GM23338 (cell line): Measurements from ENCODE around the gene EGFR. TPM values are rescaled to one million over a fixed set of nuclear protein-coding genes. Genes with fewer than 3 reads are reported as not detected.

Source experiments
- ATAC-seq: fragments of 200-7000 bp; cut with Tn5 transposase; 3 replicates; pipeline ENCODE4 v1.9.1; 2020
- DNase-seq: peaks from one replicate; pipeline ENCODE4 v3.0.0-alpha.2; 2015; ENCODE audit warnings: low spot score
- H2AFZ ChIP-seq: fragments of 200-600 bp; sonication (generic); 2 replicates; pipeline ENCODE4 v1.8.0; 2016; ENCODE audit warnings: antibody characterized with exemption, mild to moderate bottlenecking, moderate library complexity
- H3F3A ChIP-seq: fragments of 200-600 bp; sonication (generic); replicated peaks from 2 replicates; pipeline ENCODE4 v1.8.0; 2017; ENCODE audit warnings: antibody characterized with exemption, mixed run types, low read depth
- H3K27ac ChIP-seq: fragments of 200-600 bp; sonication (generic); 2 replicates; pipeline ENCODE4 v1.6.1; 2016; ENCODE audit warnings: low read depth
- H3K27me3 ChIP-seq: fragments of 200-600 bp; sonication (generic); 2 replicates; pipeline ENCODE4 v1.8.0; 2016; ENCODE audit warnings: mild to moderate bottlenecking, mixed run types, moderate library complexity; ENCODE audit not compliant: insufficient read depth
- H3K36me3 ChIP-seq: fragments of 200-600 bp; sonication (generic); 2 replicates; pipeline ENCODE4 v1.8.0; 2016; ENCODE audit warnings: mild to moderate bottlenecking; ENCODE audit not compliant: insufficient read depth
- H3K4me1 ChIP-seq: fragments of 200-600 bp; sonication (generic); 2 replicates; pipeline ENCODE4 v1.8.0; 2016; ENCODE audit warnings: mild to moderate bottlenecking, moderate library complexity; ENCODE audit not compliant: insufficient read depth
- H3K4me2 ChIP-seq: fragments of 200-600 bp; sonication (generic); 2 replicates; pipeline ENCODE4 v1.7.1; 2017; ENCODE audit warnings: mixed run types
- H3K4me3 ChIP-seq: fragments of 200-600 bp; sonication (generic); 2 replicates; pipeline ENCODE4 v1.6.1; 2016; ENCODE audit warnings: mixed run types
- H3K79me2 ChIP-seq: fragments of 200-600 bp; sonication (generic); replicated peaks from 2 replicates; pipeline ENCODE4 v1.8.0; 2017; ENCODE audit warnings: mild to moderate bottlenecking; ENCODE audit not compliant: insufficient read depth
- H3K9me2 ChIP-seq: fragments of 200-600 bp; sonication (generic); 2 replicates; pipeline ENCODE4 v1.8.0; 2017; ENCODE audit not compliant: insufficient read depth
- H4K20me1 ChIP-seq: fragments of 200-600 bp; sonication (generic); replicated peaks from 2 replicates; pipeline ENCODE4 v1.8.0; 2017; ENCODE audit warnings: mild to moderate bottlenecking; ENCODE audit not compliant: insufficient read depth
- H3K27ac Mint-ChIP-seq: 2 replicates; pipeline ENCODE4 v1.8.0; 2020; ENCODE audit warnings: inconsistent platforms, mild to moderate bottlenecking, moderate library complexity, mixed read lengths
- H3K27me3 Mint-ChIP-seq: 3 replicates; pipeline ENCODE4 v1.8.0; 2022; ENCODE audit warnings: low read depth, mild to moderate bottlenecking, moderate library complexity, mixed read lengths, inconsistent platforms; ENCODE audit not compliant: insufficient read depth, poor library complexity
- H3K36me3 Mint-ChIP-seq: 3 replicates; pipeline ENCODE4 v1.8.0; 2021; ENCODE audit warnings: low read depth, mild to moderate bottlenecking, inconsistent platforms, moderate library complexity, mixed read lengths
- H3K4me1 Mint-ChIP-seq: 3 replicates; pipeline ENCODE4 v1.8.0; 2020; ENCODE audit warnings: mild to moderate bottlenecking, inconsistent platforms, mixed read lengths
- H3K4me3 Mint-ChIP-seq: 3 replicates; pipeline ENCODE4 v1.8.0; 2021; ENCODE audit warnings: moderate library complexity, mild to moderate bottlenecking, inconsistent platforms, mixed read lengths
- H3K9me3 Mint-ChIP-seq: 3 replicates; pipeline ENCODE4 v1.8.0; 2020; ENCODE audit warnings: moderate library complexity, mild to moderate bottlenecking, inconsistent platforms, mixed read lengths
- EZH2 ChIP-seq: fragments of 200-600 bp; sonication (generic); IDR thresholded peaks from one replicate; pipeline ENCODE4 v1.8.0; 2017; ENCODE audit warnings: antibody characterized with exemption, mild to moderate bottlenecking, low read depth; ENCODE audit not compliant: unreplicated experiment
- EZH2phosphoT487 ChIP-seq: fragments of 200-600 bp; sonication (generic); IDR thresholded peaks from one replicate; pipeline ENCODE4 v1.8.1; 2018; ENCODE audit warnings: antibody characterized with exemption; ENCODE audit not compliant: unreplicated experiment
- JUNB ChIP-seq: IDR thresholded peaks from one replicate; pipeline ENCODE4 v1.6.1; 2016; ENCODE audit warnings: antibody characterized with exemption; ENCODE audit not compliant: unreplicated experiment
- ZNF114 ChIP-seq: fragments of 250-450 bp; sonication (Bioruptor Pico); IDR thresholded peaks from 2 replicates; pipeline ENCODE4 v1.5.0; 2020; ENCODE audit warnings: mild to moderate bottlenecking, moderate library complexity
- ZNF331 ChIP-seq: fragments of 250-450 bp; sonication (Bioruptor Pico); IDR thresholded peaks from 2 replicates; pipeline ENCODE4 v1.5.0; 2020; ENCODE audit warnings: low read depth, mild to moderate bottlenecking, moderate library complexity
- polyA plus RNA-seq: library from polyadenylated mRNA; unstranded; fragments of >200 nt; fragmentation: Nextera tagmentation; extraction: Ambion mirVana; gene quantifications from 2 replicates; pipeline ENCODE4 v1.2.1, GENCODE V29; 2016
- total RNA-seq: library from RNA; depleted of rRNA; stranded (reverse); fragments of >200 nt; shearing (Covaris generic); gene quantifications from 2 replicates; pipeline ENCODE4 v1.2.3, GENCODE V29; 2014
- TF ChIP-seq, protein P1 (sequence below), 2 experiments: fragments of 200-600 bp in 1 of 2; sonication (generic) in 1 of 2; conservative IDR thresholded peaks; 2 replicates each; pipeline versions ENCODE4 v1.5.1 to v1.6.1; 2016 to 2017; ENCODE audit warnings: antibody characterized with exemption in 2 of 2, low read depth in 2 of 2, mild to moderate bottlenecking in 2 of 2, moderate library complexity in 1 of 2
- TF ChIP-seq, protein P2 (sequence below): IDR thresholded peaks from 2 replicates; pipeline ENCODE4 v1.6.1; 2016; ENCODE audit warnings: antibody characterized with exemption
- TF ChIP-seq, protein P3 (sequence below): fragments of 250-450 bp; sonication (Bioruptor Pico); IDR thresholded peaks from 2 replicates; pipeline ENCODE4 v1.5.0; 2020; ENCODE audit warnings: mild to moderate bottlenecking, moderate library complexity

Gene EGFR
- total and polyA plus RNA-seq, 2 experiments from 2014 or later = 1.5 to 4.5 TPM

- Histone ChIP-seq H3K9me2 (peaks cover 11% of the 10 kb centered on the region; the same call in 1 of the 2 replicates), H3K4me2 (no peak overlapping the region), H3K27me3 (no peaks in the 10 kb centered on the region), H2AFZ (no peak overlapping the region), H3K4me3 (no peak overlapping the region), H3K36me3 (no peaks in the 10 kb centered on the region), H4K20me1 (no peaks in the 10 kb centered on the region), H3K4me1 (no peaks in the 10 kb centered on the region), H3F3A (no peaks in the 10 kb centered on the region), H3K27ac (no peak overlapping the region), H3K79me2 (no peaks in the 10 kb centered on the region)
- TF ChIP-seq, protein P1, sequence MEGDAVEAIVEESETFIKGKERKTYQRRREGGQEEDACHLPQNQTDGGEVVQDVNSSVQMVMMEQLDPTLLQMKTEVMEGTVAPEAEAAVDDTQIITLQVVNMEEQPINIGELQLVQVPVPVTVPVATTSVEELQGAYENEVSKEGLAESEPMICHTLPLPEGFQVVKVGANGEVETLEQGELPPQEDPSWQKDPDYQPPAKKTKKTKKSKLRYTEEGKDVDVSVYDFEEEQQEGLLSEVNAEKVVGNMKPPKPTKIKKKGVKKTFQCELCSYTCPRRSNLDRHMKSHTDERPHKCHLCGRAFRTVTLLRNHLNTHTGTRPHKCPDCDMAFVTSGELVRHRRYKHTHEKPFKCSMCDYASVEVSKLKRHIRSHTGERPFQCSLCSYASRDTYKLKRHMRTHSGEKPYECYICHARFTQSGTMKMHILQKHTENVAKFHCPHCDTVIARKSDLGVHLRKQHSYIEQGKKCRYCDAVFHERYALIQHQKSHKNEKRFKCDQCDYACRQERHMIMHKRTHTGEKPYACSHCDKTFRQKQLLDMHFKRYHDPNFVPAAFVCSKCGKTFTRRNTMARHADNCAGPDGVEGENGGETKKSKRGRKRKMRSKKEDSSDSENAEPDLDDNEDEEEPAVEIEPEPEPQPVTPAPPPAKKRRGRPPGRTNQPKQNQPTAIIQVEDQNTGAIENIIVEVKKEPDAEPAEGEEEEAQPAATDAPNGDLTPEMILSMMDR (conservative IDR thresholded peaks at IDR 0.05; ENCODE audit: low read depth in 2 of 2) = no peak
- TF ChIP-seq, protein P2, sequence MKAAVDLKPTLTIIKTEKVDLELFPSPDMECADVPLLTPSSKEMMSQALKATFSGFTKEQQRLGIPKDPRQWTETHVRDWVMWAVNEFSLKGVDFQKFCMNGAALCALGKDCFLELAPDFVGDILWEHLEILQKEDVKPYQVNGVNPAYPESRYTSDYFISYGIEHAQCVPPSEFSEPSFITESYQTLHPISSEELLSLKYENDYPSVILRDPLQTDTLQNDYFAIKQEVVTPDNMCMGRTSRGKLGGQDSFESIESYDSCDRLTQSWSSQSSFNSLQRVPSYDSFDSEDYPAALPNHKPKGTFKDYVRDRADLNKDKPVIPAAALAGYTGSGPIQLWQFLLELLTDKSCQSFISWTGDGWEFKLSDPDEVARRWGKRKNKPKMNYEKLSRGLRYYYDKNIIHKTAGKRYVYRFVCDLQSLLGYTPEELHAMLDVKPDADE = no peak
- no peak for TF ChIP-seq JUNB
- Mint-ChIP-seq H3K4me3 (no peak overlapping the region), H3K27me3 (peaks cover 6% of the 10 kb centered on the region), H3K4me1 (peaks cover 15% of the 10 kb centered on the region), H3K36me3 (no peaks in the 10 kb centered on the region; the same call in 2 of the 3 replicates), H3K27ac (no peak overlapping the region), H3K9me3 (no peaks in the 10 kb centered on the region)
- no peak for DNase-seq
- ATAC-seq = no peak
Observed at GRCh38 chr7:55086413-55087201, 67.8 kb downstream of the EGFR start.

DNA sequence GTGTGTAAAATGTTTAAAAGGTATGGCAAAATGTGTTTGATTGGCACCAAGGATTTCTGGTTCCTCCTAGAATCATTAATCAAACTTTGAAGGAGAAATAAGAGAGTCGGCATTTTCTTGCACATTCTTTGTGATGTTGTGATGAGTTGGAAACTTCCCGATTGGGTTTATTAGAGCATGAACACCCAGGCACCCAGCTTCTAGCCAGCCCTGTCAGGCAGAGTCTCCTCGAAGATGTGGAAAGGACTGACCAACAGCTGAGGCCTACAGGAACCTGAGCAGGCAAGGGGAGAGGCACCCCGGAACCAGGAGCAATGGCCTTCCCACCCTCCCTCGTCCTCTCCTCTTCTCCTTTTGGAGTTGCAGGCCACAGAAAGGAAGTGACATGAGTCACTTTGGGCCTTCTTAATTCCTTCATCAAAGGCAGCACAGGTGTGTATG lies 68.7 kb downstream of the EGFR start:
- no peaks in the 10 kb centered on the region for H3K9me3 Mint-ChIP-seq
- H3F3A ChIP-seq = no peaks in the 10 kb centered on the region
- no peaks in the 10 kb centered on the region; the same call in 2 of the 3 replicates for H3K36me3 Mint-ChIP-seq
- H3K27me3 Mint-ChIP-seq = peaks cover 6% of the 10 kb centered on the region
- H3K79me2 ChIP-seq = no peaks in the 10 kb centered on the region
- H3K4me2 ChIP-seq = no peak overlapping the region
- H3K27ac ChIP-seq = no peak overlapping the region
- H3K4me1 ChIP-seq = no peaks in the 10 kb centered on the region
- no peak overlapping the region for H3K4me3 ChIP-seq
- DNase-seq = no peak
- no peak overlapping the region; the same call in 1 of the 2 replicates for H3K27ac Mint-ChIP-seq
- no peaks in the 10 kb centered on the region for H3K36me3 ChIP-seq
- no peak overlapping the region for H3K4me3 Mint-ChIP-seq
- H2AFZ ChIP-seq = no peak overlapping the region
- no peaks in the 10 kb centered on the region for H4K20me1 ChIP-seq
- H3K4me1 Mint-ChIP-seq = peaks cover 23% of the 10 kb centered on the region
- H3K9me2 ChIP-seq = peaks cover 11% of the 10 kb centered on the region; the same call in 1 of the 2 replicates
- H3K27me3 ChIP-seq = no peaks in the 10 kb centered on the region
- no peak for ATAC-seq
- TF ChIP-seq EZH2phosphoT487 (no peak), ZNF114 (CRISPR knock-in tag) (no peak), EZH2 (no peak), ZNF331 (CRISPR knock-in tag) (no peak), JUNB (no peak)
- TF ChIP-seq, protein P1 (conservative IDR thresholded peaks at IDR 0.05; ENCODE audit: low read depth in 2 of 2) = no peak
- TF ChIP-seq, protein P3, sequence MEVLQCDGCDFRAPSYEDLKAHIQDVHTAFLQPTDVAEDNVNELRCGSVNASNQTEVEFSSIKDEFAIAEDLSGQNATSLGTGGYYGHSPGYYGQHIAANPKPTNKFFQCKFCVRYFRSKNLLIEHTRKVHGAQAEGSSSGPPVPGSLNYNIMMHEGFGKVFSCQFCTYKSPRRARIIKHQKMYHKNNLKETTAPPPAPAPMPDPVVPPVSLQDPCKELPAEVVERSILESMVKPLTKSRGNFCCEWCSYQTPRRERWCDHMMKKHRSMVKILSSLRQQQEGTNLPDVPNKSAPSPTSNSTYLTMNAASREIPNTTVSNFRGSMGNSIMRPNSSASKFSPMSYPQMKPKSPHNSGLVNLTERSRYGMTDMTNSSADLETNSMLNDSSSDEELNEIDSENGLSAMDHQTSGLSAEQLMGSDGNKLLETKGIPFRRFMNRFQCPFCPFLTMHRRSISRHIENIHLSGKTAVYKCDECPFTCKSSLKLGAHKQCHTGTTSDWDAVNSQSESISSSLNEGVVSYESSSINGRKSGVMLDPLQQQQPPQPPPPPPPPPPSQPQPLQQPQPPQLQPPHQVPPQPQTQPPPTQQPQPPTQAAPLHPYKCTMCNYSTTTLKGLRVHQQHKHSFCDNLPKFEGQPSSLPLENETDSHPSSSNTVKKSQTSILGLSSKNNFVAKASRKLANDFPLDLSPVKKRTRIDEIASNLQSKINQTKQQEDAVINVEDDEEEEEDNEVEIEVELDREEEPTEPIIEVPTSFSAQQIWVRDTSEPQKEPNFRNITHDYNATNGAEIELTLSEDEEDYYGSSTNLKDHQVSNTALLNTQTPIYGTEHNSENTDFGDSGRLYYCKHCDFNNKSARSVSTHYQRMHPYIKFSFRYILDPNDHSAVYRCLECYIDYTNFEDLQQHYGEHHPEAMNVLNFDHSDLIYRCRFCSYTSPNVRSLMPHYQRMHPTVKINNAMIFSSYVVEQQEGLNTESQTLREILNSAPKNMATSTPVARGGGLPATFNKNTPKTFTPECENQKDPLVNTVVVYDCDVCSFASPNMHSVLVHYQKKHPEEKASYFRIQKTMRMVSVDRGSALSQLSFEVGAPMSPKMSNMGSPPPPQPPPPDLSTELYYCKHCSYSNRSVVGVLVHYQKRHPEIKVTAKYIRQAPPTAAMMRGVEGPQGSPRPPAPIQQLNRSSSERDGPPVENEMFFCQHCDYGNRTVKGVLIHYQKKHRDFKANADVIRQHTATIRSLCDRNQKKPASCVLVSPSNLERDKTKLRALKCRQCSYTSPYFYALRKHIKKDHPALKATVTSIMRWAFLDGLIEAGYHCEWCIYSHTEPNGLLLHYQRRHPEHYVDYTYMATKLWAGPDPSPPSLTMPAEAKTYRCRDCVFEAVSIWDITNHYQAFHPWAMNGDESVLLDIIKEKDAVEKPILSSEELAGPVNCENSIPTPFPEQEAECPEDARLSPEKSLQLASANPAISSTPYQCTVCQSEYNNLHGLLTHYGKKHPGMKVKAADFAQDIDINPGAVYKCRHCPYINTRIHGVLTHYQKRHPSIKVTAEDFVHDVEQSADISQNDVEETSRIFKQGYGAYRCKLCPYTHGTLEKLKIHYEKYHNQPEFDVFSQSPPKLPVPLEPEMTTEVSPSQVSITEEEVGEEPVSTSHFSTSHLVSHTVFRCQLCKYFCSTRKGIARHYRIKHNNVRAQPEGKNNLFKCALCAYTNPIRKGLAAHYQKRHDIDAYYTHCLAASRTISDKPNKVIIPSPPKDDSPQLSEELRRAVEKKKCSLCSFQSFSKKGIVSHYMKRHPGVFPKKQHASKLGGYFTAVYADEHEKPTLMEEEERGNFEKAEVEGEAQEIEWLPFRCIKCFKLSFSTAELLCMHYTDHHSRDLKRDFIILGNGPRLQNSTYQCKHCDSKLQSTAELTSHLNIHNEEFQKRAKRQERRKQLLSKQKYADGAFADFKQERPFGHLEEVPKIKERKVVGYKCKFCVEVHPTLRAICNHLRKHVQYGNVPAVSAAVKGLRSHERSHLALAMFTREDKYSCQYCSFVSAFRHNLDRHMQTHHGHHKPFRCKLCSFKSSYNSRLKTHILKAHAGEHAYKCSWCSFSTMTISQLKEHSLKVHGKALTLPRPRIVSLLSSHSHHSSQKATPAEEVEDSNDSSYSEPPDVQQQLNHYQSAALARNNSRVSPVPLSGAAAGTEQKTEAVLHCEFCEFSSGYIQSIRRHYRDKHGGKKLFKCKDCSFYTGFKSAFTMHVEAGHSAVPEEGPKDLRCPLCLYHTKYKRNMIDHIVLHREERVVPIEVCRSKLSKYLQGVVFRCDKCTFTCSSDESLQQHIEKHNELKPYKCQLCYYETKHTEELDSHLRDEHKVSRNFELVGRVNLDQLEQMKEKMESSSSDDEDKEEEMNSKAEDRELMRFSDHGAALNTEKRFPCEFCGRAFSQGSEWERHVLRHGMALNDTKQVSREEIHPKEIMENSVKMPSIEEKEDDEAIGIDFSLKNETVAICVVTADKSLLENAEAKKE (CRISPR knock-in tag) = no peak
